Neural progenitor cell (in vitro differentiated cells): ENCODE results near the gene C18orf63.

Experiments
- EZH2 ChIP-seq: fragments of 200-600 bp; sonication (generic); IDR thresholded peaks from 2 replicates; pipeline ENCODE4 v1.6.1; 2017; ENCODE audit warnings: antibody characterized with exemption, mild to moderate bottlenecking, moderate library complexity
- EZH2phosphoT487 ChIP-seq: fragments of 200-600 bp; sonication (generic); IDR thresholded peaks from 2 replicates; pipeline ENCODE4 v1.6.1; 2017; ENCODE audit warnings: antibody characterized with exemption
- TF ChIP-seq, protein P1 (sequence below): fragments of 200-600 bp; sonication (generic); IDR thresholded peaks from 2 replicates; pipeline ENCODE4 v1.5.1; 2017; ENCODE audit warnings: antibody characterized with exemption, mild to moderate bottlenecking

DNA sequence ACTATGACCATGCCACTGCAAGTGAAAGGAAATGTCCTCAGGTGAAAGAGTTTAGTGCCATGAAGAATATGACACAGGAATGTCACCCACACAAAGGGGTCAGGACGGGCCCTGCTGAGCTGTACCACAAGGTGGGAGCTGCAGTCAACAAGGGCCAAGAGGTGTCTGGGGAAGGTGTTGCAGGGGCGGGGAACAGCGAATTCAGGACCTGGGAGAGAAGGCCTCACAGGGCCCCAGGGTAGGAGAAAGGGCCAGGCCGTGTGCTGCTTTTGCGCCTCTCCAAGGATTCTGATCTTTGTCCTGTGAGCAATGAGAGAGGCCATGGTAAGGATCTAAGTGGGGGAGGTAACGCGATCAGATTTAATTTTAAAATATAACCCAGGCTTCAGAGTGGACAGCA, 47.5 kb upstream of the C18orf63 start:
- TF ChIP-seq, protein P1, sequence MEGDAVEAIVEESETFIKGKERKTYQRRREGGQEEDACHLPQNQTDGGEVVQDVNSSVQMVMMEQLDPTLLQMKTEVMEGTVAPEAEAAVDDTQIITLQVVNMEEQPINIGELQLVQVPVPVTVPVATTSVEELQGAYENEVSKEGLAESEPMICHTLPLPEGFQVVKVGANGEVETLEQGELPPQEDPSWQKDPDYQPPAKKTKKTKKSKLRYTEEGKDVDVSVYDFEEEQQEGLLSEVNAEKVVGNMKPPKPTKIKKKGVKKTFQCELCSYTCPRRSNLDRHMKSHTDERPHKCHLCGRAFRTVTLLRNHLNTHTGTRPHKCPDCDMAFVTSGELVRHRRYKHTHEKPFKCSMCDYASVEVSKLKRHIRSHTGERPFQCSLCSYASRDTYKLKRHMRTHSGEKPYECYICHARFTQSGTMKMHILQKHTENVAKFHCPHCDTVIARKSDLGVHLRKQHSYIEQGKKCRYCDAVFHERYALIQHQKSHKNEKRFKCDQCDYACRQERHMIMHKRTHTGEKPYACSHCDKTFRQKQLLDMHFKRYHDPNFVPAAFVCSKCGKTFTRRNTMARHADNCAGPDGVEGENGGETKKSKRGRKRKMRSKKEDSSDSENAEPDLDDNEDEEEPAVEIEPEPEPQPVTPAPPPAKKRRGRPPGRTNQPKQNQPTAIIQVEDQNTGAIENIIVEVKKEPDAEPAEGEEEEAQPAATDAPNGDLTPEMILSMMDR: no peak
- TF ChIP-seq EZH2: no peak
- TF ChIP-seq EZH2phosphoT487: no peak
